HepG2 (cell line): ENCODE measurements around the gene ASB16. TPM values are rescaled to one million over a fixed set of nuclear protein-coding genes. Genes with fewer than 3 reads are reported as not detected.

Experiments
- ARHGAP35 ChIP-seq: sonication (generic); formaldehyde crosslinking; IDR thresholded peaks from 2 replicates; pipeline ENCODE4 v1.9.0; 2022; ENCODE audit warnings: mild to moderate bottlenecking, inconsistent platforms, moderate library complexity, missing genetic modification reagents, borderline replicate concordance
- BCL6 ChIP-seq: IDR thresholded peaks from 2 replicates; pipeline ENCODE4 v1.6.1; 2016; ENCODE audit warnings: missing genetic modification reagents, missing compliant biosample characterization
- DBP ChIP-seq: sonication (generic); formaldehyde crosslinking; IDR thresholded peaks from 2 replicates; pipeline ENCODE4 v1.4.0; 2020; ENCODE audit warnings: missing genetic modification reagents; ENCODE audit errors: not compliant biosample characterization
- HDAC1 ChIP-seq: sonication (generic); formaldehyde crosslinking; IDR thresholded peaks from 2 replicates; pipeline ENCODE4 v1.5.1; 2020; ENCODE audit warnings: mild to moderate bottlenecking, missing genetic modification reagents
- KDM2A ChIP-seq: sonication (generic); formaldehyde crosslinking; IDR thresholded peaks from 2 replicates; pipeline ENCODE4 v1.4.0; 2020; ENCODE audit warnings: low read depth, missing genetic modification reagents, borderline replicate concordance
- KLF12 ChIP-seq: sonication (generic); formaldehyde crosslinking; IDR thresholded peaks from 2 replicates; pipeline ENCODE4 v1.4.0; 2020; ENCODE audit warnings: missing genetic modification reagents, borderline replicate concordance
- PAWR ChIP-seq: sonication (generic); formaldehyde crosslinking; IDR thresholded peaks from 2 replicates; pipeline ENCODE4 v1.4.0; 2020; ENCODE audit warnings: missing genetic modification reagents, mild to moderate bottlenecking, borderline replicate concordance
- POLR2AphosphoS2 ChIP-seq: IDR thresholded peaks from 2 replicates; pipeline ENCODE4 v1.6.1; 2011; ENCODE audit warnings: low read depth, low read length, improper control_type of control experiment
- PTBP1 ChIP-seq: fragments of 200-400 bp; formaldehyde crosslinking; IDR thresholded peaks from 2 replicates; pipeline ENCODE4 v1.6.1; 2018; ENCODE audit warnings: low read length, low read depth; ENCODE audit not compliant: poor library complexity, severe bottlenecking
- SP2 ChIP-seq: sonication (generic); formaldehyde crosslinking; IDR thresholded peaks from 2 replicates; pipeline ENCODE4 v1.5.1; 2020; ENCODE audit warnings: mild to moderate bottlenecking, missing genetic modification reagents
- SUZ12 ChIP-seq: fragments of 150-350 bp; IDR thresholded peaks from 2 replicates; pipeline ENCODE4 v1.6.1; 2014; ENCODE audit warnings: low read depth, low read length
- TRIM22 ChIP-seq: fragments of 450-650 bp; IDR thresholded peaks from 2 replicates; pipeline ENCODE4 v1.6.1; 2017
- ZBTB20 ChIP-seq: sonication (generic); formaldehyde crosslinking; IDR thresholded peaks from 2 replicates; pipeline ENCODE4 v1.8.1; 2023; ENCODE audit warnings: missing genetic modification reagents, low read depth, mild to moderate bottlenecking, borderline replicate concordance
- ZC3H4 ChIP-seq: sonication (generic); formaldehyde crosslinking; IDR thresholded peaks from 2 replicates; pipeline ENCODE4 v1.4.0; 2020; ENCODE audit warnings: missing genetic modification reagents, borderline replicate concordance
- ZNF260 ChIP-seq: sonication (generic); formaldehyde crosslinking; IDR thresholded peaks from 2 replicates; pipeline ENCODE4 v1.4.0; 2020; ENCODE audit warnings: missing genetic modification reagents, low read depth, mild to moderate bottlenecking, borderline replicate concordance
- ZNF639 ChIP-seq: conservative IDR thresholded peaks from 2 replicates; pipeline ENCODE4 v1.6.1; 2018; ENCODE audit warnings: missing genetic modification reagents
- ZNF879 ChIP-seq: sonication (generic); formaldehyde crosslinking; IDR thresholded peaks from 2 replicates; pipeline ENCODE4 v1.8.1; 2023; ENCODE audit warnings: missing genetic modification reagents
- ZSCAN20 ChIP-seq: sonication (generic); formaldehyde crosslinking; IDR thresholded peaks from 2 replicates; pipeline ENCODE4 v1.4.0; 2020; ENCODE audit warnings: missing genetic modification reagents, mild to moderate bottlenecking, borderline replicate concordance
- ZZZ3 ChIP-seq: sonication (generic); formaldehyde crosslinking; IDR thresholded peaks from 2 replicates; pipeline ENCODE4 v1.4.0; 2020; ENCODE audit warnings: missing genetic modification reagents, mild to moderate bottlenecking, borderline replicate concordance
- polyA plus RNA-seq, 8 experiments: library from polyadenylated mRNA; depleted of rRNA in 3 of 8; stranded (reverse) in 7 of 8; unstranded in 1 of 8; fragments of >200 nt; fragmentation: Illumina TruSeq in 4 of 8; extraction: Trizol in 4 of 8; gene quantifications; 2 replicates each; pipeline versions ENCODE4 v1.2.1 to v1.2.3, GENCODE V29; 2011 to 2016; ENCODE audit warnings: low read depth in 4 of 8, missing spikeins in 1 of 8, mixed read lengths in 1 of 8; ENCODE audit not compliant: insufficient read depth in 1 of 8
- total RNA-seq, 5 experiments: library from RNA; depleted of rRNA; stranded (reverse); fragments of >200 nt; fragmentation: Illumina TruSeq; extraction: Trizol; gene quantifications; 2 replicates each; pipeline ENCODE4 v1.2.3, GENCODE V29; 2016; ENCODE audit warnings: low read depth in 1 of 5
- TF ChIP-seq, protein P1 (sequence below): sonication (generic); formaldehyde crosslinking; IDR thresholded peaks from 2 replicates; pipeline ENCODE4 v1.4.0; 2020; ENCODE audit warnings: mild to moderate bottlenecking, missing genetic modification reagents, borderline replicate concordance

The ASB16 gene
- total and polyA plus RNA-seq, 2 of the 13 experiments (the other 11 are each of a cell fraction or from before 2014, with no cell fraction given) = 0.07 TPM; not detected in 1

DNA sequence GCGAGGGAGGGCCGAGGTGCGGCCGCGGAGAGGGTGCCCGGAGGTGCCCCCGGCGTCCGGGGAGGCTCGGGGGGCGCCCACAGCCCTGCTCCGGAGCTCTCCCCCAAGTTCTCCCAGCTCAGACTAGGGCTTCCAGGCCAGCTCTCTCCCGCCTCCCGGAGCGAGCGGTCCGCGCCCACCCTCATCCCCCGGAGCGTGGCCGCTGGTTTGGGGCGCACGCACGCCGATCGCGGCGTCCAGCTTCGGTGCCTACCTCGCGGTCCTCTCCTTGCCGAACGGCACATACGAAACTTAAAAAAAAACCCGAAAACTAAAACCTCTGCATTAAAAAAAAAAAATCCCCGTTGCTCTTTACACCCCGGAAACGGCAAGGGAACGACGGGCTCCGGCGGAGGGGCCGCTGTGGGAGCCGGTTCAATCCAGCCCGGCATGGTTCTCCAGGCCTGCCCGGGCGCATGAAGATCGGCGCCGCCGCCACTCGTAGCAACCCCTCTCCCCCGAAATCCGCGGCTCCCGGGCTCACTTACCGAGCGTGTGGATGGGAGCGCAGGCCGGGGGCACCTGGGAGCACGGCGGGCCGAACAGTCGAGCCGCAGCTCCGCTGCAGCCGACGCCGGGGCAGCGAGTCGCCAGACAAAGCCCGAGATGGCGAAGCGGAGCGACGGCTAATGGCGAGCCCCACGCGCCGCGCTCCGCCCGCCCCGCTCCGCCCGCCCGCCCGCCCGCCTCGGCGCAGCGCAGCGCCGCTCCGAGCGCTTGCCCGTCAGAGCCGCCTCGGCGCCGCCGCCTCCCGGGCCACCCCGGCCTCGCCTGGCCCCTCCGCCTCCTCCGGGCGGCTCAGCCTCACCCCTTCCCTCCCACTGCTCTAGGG is 49.9 kb downstream of the ASB16 start (continued):
- no peak for TF ChIP-seq PAWR
- no peak for TF ChIP-seq ARHGAP35 (CRISPR knock-in tag)
- TF ChIP-seq DBP (CRISPR knock-in tag) = peak; percentile 28
- no peak for TF ChIP-seq ZNF260 (CRISPR knock-in tag)
- no peak for TF ChIP-seq TRIM22
- TF ChIP-seq SP2 (CRISPR knock-in tag) = no peak
- TF ChIP-seq SUZ12 = no peak
- no peak; the same call in 1 of the 2 replicates for TF ChIP-seq ZC3H4 (CRISPR knock-in tag)
- TF ChIP-seq ZNF879 (CRISPR knock-in tag) = 0 out of 2 replicates have a peak, but pooled peaks have one; percentile 49
- no peak; the same call in none of the 2 replicates for TF ChIP-seq ZBTB20 (CRISPR knock-in tag)
- TF ChIP-seq, protein P1, sequence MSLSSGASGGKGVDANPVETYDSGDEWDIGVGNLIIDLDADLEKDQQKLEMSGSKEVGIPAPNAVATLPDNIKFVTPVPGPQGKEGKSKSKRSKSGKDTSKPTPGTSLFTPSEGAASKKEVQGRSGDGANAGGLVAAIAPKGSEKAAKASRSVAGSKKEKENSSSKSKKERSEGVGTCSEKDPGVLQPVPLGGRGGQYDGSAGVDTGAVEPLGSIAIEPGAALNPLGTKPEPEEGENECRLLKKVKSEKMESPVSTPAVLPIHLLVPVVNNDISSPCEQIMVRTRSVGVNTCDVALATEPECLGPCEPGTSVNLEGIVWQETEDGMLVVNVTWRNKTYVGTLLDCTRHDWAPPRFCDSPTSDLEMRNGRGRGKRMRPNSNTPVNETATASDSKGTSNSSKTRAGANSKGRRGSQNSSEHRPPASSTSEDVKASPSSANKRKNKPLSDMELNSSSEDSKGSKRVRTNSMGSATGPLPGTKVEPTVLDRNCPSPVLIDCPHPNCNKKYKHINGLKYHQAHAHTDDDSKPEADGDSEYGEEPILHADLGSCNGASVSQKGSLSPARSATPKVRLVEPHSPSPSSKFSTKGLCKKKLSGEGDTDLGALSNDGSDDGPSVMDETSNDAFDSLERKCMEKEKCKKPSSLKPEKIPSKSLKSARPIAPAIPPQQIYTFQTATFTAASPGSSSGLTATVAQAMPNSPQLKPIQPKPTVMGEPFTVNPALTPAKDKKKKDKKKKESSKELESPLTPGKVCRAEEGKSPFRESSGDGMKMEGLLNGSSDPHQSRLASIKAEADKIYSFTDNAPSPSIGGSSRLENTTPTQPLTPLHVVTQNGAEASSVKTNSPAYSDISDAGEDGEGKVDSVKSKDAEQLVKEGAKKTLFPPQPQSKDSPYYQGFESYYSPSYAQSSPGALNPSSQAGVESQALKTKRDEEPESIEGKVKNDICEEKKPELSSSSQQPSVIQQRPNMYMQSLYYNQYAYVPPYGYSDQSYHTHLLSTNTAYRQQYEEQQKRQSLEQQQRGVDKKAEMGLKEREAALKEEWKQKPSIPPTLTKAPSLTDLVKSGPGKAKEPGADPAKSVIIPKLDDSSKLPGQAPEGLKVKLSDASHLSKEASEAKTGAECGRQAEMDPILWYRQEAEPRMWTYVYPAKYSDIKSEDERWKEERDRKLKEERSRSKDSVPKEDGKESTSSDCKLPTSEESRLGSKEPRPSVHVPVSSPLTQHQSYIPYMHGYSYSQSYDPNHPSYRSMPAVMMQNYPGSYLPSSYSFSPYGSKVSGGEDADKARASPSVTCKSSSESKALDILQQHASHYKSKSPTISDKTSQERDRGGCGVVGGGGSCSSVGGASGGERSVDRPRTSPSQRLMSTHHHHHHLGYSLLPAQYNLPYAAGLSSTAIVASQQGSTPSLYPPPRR (CRISPR knock-in tag) = no peak
- TF ChIP-seq ZZZ3 (CRISPR knock-in tag) = no peak
- TF ChIP-seq HDAC1 = peak; percentile 37; the same call in 1 of the 2 replicates
- no peak; the same call in 1 of the 2 replicates for TF ChIP-seq BCL6 (CRISPR knock-in tag)
- no peak for TF ChIP-seq POLR2AphosphoS2
- peak; percentile 88 for TF ChIP-seq KLF12
- TF ChIP-seq ZNF639 (CRISPR knock-in tag) = no peak
- TF ChIP-seq PTBP1 = peak; percentile 60
- peak; percentile 92; the same call in 1 of the 2 replicates for TF ChIP-seq KDM2A (CRISPR knock-in tag)
- TF ChIP-seq ZSCAN20 (CRISPR knock-in tag) = peak; percentile 88; the same call in 1 of the 2 replicates
